T-helper 2 cell (primary cell): ENCODE measurements around the gene STARD10.
"Not testable (repeated sequence)": the region's sequence is repeated elsewhere in the genome, so short reads cannot be mapped to it uniquely, and the experiment has no call there.

ENCODE experiments used
- DNase-seq, 5 experiments: peaks; one replicate each; pipeline versions ENCODE4 v3.0.0 to v3.0.0-alpha.2; 2012 to 2022

STARD10 gene

GRCh38 chr11:72826191-72826941 lies 32.5 kb upstream of the STARD10 start:
- no peak for DNase-seq

GRCh38 chr11:72825661-72826060 lies 31.8 kb upstream of the STARD10 start:
- DNase-seq, result no peak

GRCh38 chr11:72824811-72825505 lies 31.1 kb upstream of the STARD10 start:
- DNase-seq, result no peak

- no peak for DNase-seq
These were observed 30.2 kb upstream of the STARD10 start for GRCh38 chr11:72824020-72824419.

GRCh38 chr11:72823105-72823804 lies 29.4 kb upstream of the STARD10 start:
- no peak for DNase-seq

DNA sequence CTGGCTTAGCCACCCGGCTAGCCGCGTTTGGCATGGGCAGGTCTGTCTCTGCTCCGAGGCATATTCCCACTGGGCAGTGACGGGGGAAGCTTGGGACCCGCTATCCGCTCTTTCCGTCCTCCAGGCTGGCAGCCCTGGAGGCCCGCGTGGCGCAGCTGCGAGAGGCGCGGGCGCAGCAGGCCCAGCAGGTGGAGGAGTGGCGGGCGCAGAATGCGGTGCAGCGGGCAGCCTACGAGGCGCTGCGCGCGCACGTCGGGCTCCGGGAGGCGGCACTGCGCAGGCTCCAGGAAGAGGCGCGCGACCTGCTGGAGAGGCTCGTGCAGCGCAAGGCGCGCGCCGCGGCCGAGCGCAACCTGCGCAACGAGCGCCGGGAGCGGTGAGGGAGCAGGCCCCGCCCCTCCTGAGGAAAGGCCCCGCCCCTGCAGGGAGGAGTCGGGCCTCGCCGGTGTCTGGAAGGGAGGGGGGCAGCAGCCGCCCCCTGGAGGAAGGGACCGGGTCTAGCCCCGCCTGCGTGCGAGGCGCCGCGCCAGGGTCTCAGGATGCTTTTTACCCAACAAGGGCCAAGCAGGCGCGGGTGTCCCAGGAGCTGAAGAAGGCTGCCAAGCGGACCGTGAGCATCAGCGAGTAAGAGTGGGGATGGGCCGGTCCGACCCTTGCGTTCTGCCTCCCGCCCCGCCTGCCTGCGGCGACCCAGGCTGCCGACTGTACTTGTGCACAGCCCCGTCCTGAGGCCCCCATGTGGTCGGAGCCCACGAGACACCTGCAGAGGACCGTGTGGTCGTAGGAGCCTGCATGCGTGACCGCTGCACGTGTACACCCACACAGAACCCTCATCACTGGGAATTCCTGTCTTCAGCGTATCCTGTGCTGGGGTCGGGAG lies 28.3 kb upstream of the STARD10 start:
- DNase-seq, result peak; percentile 76 to 94 (median 82)

GRCh38 chr11:72821221-72821919 lies 27.5 kb upstream of the STARD10 start:
- DNase-seq, result no peak

DNA sequence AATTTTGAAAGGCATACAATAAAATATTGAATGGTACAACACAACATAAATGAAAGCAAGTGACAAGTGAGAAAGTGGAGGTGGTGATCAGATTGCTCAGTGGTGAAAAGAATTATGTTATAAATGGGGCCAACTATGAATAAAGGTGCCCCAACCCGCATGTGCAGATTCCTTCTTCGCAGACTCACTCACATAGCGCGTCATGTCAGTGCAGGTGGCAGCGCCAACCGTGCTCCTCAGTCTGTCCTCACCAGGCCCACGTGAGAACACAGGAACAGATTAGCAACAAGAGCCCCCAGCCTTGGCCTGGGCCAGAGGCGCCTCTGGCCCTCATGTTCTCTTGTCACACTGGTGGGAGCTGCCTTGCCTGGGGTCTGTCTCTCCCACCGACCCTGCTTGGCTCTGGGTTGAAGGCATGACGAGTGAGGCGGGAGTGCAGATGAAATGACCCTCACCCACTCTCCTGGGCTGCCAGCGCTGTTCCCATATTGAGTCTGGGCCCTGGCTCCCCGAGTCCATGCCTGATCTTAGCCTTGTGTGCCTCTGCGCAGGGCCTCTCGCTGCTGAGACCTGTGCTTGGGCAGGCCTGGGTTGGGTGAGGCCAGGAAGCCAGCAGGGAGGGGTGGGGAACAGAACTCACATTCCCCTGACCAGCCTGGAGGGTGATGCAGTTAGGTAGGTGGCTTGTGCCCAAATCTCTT lies 26.7 kb upstream of the STARD10 start:
- DNase-seq, result no peak

DNA sequence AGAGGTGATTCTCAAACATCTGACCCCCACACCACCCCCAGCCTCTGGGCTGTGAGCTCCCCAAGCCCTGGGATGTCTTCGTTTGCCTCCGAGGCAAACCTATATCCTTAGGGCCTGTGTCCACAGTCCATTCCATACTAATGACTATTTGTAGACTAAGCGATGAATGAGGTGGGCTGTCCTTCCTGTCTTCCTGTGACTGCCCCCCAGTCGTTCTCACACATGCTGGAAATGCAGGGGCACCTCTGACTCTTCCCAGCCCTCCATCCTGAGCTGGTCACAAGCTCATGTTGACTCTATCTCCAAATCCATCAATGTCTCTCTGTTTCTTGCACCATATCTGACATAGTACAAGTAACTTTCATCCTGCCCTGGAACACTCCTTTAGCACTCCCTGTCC lies 25.1 kb upstream of the STARD10 start:
- no peak for DNase-seq

GRCh38 chr11:72817966-72818365 lies 24.1 kb upstream of the STARD10 start:
- no peak for DNase-seq

DNA sequence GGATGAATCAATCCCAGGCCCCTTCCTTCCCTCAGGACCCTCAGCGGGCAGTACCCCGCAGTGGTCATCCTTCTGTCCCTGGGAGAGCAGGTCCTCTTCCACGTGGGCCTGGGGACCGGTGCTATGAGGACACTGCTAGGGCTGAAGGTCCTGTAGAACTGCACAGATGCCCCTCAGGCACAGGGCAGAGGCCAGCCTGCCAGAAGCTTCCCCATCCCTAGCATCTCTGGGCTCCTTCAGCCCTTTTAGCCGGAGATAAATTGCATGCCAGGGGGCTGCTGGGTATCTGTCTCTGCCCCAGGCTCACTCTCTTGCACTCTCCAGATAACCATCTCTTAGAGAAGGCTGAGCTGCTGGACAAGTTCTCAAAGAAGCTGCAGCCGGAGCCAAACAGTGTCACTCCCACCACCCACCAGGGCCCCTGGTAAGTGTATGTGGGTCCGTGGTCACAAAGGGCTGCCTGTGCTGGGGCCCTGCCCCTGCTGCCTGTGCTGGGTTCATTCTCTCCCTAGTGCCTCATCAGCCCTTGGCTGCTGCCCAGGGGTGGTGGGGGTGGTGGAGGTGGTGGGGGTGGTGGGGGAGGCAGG lies 22.6 kb upstream of the STARD10 start:
- DNase-seq, result peak in 1 of 5 experiments; percentile 31

DNA sequence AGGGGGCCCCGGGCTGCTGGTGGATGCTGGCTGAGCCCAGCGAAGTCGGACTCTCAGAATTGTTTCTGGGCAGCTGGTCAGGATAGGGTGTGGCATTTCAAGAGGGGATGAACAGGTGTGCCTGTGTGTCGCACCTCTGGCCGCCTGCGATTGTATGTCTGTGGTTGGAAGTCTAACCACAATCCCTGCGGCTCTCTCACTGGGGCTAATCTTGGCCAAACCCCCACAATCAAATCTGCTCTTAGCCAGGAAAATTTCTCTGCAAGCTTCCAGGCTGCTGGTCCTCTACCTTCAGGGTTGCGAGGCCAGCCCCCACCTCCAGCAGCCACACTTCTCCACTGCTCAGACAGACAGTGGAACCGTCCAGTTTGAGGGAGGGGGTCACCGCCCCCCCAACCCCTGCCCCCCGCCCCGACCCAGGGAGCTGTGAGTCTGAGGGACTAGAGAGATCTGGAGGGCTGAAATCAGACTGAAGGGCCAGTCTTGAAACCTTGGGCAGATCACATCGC lies 21.3 kb upstream of the STARD10 start:
- no peak for DNase-seq

DNA sequence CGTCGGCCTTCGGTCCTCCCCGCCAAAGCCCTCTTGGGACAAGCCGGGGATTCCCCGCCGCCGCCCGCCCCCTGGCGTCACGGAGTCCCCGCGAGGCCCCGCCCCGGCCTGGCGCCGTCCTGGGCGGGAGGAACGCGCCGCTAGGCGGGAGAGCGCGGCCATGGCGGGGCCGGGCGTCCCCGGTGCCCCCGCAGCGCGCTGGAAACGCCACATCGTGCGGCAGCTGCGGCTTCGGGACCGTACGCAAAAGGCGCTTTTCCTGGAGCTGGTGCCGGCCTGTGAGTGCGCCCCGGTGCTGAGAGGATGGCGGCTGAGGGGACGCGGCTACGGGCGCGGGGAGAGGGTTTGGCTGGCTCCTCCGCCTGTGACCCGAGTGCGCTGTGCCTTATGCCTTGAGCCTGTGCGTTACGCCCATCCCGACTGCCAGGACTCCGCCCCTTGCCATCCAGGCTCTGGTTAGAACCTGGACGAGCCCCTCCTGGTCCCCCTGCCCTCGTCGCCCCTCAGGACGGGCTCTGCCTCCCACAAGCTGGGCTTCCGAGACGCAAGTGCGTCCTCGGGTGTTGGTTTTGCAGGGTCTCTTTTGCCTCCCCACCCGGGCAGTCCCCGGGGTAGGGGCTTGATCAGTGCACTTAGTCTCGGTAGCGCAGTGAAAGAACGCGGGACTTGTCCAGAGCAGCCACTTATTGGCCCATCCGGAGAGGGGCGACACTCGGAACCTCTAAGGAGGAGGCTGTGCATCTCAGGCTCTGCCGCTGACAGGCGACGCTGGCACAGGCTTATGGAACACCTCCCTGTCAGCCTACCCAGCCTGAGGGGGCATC lies 20.7 kb upstream of the STARD10 start, which contains the start of gene ATG16L2:
ATG16L2 (plus strand) TSS at position 126 of the 824 bp plus-strand sequence; CDS start at position 161, 35 bp downstream.
- peak; percentile 80 to 92 (median 85) for DNase-seq

DNA sequence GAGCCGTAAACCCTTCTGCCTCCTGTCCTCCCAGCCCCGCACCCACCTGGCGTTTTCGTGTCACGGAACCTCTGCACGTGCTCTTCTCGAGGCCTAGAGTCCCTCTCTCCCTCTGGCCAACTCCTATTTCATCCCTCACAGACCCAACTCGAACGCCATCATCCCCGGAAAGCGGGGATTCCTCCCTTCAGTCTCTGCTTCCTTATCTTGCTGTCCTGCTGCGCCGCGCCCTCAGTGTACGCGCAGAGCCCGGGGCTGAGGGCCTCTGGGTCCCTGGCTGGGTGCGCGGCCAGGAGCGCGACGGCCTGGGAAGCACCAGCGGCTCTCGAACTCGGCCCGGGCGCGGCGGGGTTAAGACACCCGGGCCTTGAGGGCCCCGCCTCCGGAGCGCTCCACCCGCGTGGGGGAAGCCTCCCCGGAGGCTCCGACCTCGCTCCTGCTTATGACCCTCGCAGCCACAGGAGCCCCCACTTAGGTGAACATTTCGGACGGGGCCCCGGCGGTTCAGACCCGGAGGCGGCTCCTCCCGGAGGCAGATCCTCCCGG lies 20.0 kb upstream of the STARD10 start:
- peak in 4 of 5 experiments; percentile 66 to 89 (median 70) for DNase-seq

DNA sequence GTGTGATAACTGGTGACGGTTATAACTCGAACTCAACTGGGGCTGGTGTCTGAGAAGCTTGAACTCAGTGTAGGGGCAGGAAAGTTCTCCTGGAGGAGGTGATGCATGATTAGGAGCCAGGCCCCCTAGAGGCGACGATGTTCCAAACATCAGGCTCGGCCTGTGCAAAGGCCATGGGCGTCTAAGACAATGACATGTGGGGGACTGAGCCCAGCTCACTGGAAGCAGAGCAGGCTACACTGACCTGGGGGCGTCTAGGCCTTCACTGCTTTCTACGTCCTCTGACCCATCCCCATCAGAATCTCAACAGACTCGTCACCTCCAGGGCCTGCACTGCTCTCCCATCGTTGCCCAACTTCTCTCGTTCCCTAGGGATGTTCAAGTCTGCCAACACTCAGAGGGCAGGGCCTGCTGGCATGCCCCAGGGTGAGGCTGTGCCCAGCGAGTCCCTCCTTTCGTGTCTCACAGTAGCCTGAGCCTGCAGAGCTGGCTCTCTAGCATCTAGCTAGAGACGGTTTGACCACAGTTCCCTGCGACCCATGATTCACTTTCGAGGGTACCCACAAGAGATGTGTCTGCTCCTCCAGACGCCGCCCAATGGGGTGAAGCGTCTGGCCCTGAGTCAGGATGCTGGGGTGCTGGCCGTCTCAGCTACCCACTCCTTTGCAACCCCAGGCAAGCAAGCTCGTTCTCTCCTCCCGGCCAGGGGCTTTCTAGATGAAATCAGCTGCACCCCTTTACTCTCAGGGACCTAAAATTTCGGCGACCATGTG lies 19.3 kb upstream of the STARD10 start:
- DNase-seq, result peak in 4 of 5 experiments; percentile 54 to 88 (median 66)

- DNase-seq, result no peak
These were observed 18.7 kb upstream of the STARD10 start for GRCh38 chr11:72812604-72812966.

DNA sequence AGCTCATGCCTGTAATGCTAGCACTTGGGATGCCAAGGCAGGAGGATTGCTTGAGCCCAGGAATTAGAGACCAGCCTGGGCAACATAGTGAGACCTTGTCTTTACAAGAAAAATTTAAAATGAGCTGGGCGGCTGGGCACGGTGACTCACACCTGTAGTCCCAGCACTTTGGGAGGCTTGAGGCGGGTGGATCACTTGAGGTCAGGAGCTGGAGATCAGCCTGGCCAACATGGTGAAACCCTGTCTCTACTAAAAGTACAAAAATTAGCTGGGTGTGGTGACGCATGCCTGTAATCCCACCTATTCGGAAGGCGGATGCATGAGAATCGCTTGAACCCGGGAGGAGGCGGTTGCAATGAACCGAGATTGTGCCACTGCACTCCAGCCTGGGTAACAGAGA lies 17.8 kb upstream of the STARD10 start:
- not testable (repeated sequence) for DNase-seq

- DNase-seq, result no peak
These were observed 14.5 kb upstream of the STARD10 start for GRCh38 chr11:72808331-72808798.
